Liver (tissue), 3 donors: Measurements from ENCODE around the gene VSIG10L2.

ENCODE experiments used
- FOXA1 ChIP-seq: IDR thresholded peaks from 2 replicates; pipeline ENCODE4 v1.6.1; 2016; ENCODE audit warnings: antibody characterized with exemption
- RAD21 ChIP-seq, 2 donors: IDR thresholded peaks; 2 replicates each; pipeline ENCODE4 v1.6.1; 2016; ENCODE audit warnings: antibody characterized with exemption in 2 of 2, mild to moderate bottlenecking in 2 of 2
- TF ChIP-seq, protein P1 (sequence below): fragments of 150-350 bp; IDR thresholded peaks from 2 replicates; pipeline ENCODE4 v1.5.1; 2017; ENCODE audit warnings: improper control_type of control experiment, low read depth, low read length; ENCODE audit not compliant: missing input control
- TF ChIP-seq, protein P2 (sequence below): IDR thresholded peaks from 2 replicates; pipeline ENCODE4 v1.6.1; 2016; ENCODE audit warnings: antibody characterized with exemption
- donor health status: healthy.
- donor health status: healthy.

DNA sequence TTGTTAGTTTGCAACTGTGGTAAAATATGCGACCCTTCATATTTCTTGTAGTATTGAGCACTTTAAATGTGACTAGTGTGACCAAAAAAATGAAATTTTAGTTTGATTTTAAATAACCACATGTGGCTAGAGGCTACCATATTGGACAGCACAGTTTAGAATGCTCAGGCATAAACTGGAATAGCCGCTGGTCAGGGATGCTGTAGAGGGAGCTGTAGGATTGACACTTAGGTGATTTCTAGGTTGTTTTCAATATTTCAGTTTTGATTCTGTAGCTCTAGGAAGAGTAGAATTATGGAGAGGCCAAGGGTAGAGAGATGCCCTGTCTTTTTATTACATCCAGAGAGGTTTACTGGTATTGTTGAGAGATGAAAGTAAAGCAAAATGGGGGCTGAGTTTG lies 10.8 kb upstream of the VSIG10L2 start:
- TF ChIP-seq RAD21 (IDR thresholded peaks at IDR 0.05) = no peak
- TF ChIP-seq, protein P1, sequence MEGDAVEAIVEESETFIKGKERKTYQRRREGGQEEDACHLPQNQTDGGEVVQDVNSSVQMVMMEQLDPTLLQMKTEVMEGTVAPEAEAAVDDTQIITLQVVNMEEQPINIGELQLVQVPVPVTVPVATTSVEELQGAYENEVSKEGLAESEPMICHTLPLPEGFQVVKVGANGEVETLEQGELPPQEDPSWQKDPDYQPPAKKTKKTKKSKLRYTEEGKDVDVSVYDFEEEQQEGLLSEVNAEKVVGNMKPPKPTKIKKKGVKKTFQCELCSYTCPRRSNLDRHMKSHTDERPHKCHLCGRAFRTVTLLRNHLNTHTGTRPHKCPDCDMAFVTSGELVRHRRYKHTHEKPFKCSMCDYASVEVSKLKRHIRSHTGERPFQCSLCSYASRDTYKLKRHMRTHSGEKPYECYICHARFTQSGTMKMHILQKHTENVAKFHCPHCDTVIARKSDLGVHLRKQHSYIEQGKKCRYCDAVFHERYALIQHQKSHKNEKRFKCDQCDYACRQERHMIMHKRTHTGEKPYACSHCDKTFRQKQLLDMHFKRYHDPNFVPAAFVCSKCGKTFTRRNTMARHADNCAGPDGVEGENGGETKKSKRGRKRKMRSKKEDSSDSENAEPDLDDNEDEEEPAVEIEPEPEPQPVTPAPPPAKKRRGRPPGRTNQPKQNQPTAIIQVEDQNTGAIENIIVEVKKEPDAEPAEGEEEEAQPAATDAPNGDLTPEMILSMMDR = no peak
- TF ChIP-seq FOXA1 = no peak
- TF ChIP-seq, protein P2, sequence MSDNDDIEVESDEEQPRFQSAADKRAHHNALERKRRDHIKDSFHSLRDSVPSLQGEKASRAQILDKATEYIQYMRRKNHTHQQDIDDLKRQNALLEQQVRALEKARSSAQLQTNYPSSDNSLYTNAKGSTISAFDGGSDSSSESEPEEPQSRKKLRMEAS = no peak
